Activated T-cell treated with anti-CD3 and anti-CD28 coated beads, Interleukin-2, amount 50 U/mL, for 24 hours (primary cell): ENCODE data around the gene CREB5.

Experiments used
- DNase-seq: peaks from one replicate; pipeline ENCODE4 v3.0.0-alpha.2; 2020
- H3K27ac Mint-ChIP-seq: 2 replicates; pipeline ENCODE4 v1.8.0; 2020; ENCODE audit warnings: mild to moderate bottlenecking, mixed read lengths
- H3K27me3 Mint-ChIP-seq: 2 replicates; pipeline ENCODE4 v1.8.0; 2020; ENCODE audit warnings: mixed read lengths
- H3K36me3 Mint-ChIP-seq: 2 replicates; pipeline ENCODE4 v1.8.0; 2020; ENCODE audit warnings: low read depth, mixed read lengths
- H3K4me1 Mint-ChIP-seq: 2 replicates; pipeline ENCODE4 v1.8.0; 2020; ENCODE audit warnings: low read depth, mixed read lengths
- H3K4me3 Mint-ChIP-seq: 2 replicates; pipeline ENCODE4 v1.8.0; 2020; ENCODE audit warnings: mild to moderate bottlenecking, moderate library complexity, mixed read lengths
- H3K9me3 Mint-ChIP-seq: 2 replicates; pipeline ENCODE4 v1.8.0; 2020; ENCODE audit warnings: mixed read lengths

Gene CREB5

DNA sequence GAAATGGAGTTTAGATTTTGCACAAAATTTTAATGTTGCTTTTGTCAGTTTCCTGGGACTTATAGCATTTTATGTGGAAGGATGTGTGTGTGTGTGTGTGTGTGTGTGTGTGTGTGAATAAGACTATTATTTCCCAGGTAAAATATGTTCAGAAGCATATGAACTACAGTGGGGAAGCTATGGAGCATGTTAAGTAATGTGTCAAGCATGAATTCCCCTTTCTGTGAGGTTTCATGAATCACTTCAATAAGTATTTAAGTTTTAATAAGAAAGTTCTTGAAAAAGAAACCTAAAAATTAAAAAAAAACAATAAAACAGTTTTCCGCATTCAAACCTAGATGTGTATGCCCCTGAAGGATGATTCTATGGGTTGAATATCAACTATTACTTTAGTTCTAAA lies 693 bp downstream of the CREB5 start:
- Mint-ChIP-seq H3K9me3 (no peaks in the 10 kb centered on the region), H3K27me3 (peaks cover 84% of the 10 kb centered on the region), H3K4me1 (peaks cover 37% of the 10 kb centered on the region), H3K27ac (no peak overlapping the region), H3K36me3 (no peaks in the 10 kb centered on the region), H3K4me3 (no peak overlapping the region)
- DNase-seq: no peak

DNA sequence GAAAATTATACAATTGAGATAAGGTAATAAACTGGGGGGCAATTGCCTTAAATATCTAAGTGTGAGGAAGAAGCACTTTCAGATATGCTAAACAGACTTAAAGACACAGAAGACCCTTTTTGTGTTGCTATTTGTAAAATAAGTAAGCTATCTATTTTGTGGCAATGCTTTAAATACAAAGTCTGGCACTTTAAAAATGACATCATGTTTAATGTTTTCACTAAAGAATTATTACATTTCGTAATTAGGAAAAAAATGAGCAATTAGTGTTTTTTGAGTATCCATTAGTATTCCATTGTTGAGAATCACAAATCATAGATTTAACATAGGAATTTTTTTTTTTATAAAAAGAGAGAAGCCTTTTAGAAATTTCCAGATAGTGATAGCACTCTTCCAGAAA lies 2.1 kb downstream of the CREB5 start:
- Mint-ChIP-seq H3K4me1 (peaks cover 26% of the 10 kb centered on the region), H3K4me3 (no peak overlapping the region), H3K9me3 (no peaks in the 10 kb centered on the region), H3K27me3 (peaks cover 81% of the 10 kb centered on the region), H3K36me3 (no peaks in the 10 kb centered on the region), H3K27ac (no peak overlapping the region)
- no peak for DNase-seq

DNA sequence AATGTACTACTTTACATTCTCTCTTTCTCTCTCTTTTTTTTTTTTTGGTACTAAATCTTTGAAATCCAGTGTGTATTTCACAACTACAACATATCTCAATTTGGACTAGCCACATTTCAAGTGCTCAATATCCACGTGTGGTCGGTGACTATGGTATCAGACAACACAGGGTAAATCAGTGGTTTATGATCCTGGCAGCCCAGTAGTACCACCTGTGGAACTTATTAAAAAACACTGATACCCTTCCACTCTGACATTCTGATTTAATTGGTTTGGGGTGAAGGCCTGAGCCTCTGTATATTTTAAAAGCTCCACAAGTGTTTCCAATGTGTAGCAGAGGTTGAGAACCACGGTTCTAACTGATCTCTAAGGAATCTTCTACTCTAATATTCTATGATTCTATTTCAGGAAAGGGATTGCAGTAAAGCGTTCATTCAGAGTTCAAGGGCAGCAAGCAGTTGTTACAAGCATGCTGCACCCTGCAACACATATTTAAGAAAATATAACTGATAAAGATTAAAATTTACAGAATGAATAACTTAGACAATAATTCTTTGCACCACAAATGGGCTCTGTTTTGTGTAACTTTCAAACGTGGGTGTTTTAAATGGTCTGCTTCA lies 5.1 kb downstream of the CREB5 start:
- peaks cover 64% of the 10 kb centered on the region for H3K27me3 Mint-ChIP-seq
- DNase-seq: no peak
- H3K4me3 Mint-ChIP-seq: no peak overlapping the region
- no peaks in the 10 kb centered on the region for H3K9me3 Mint-ChIP-seq
- no peaks in the 10 kb centered on the region for H3K36me3 Mint-ChIP-seq
- no peak overlapping the region for H3K27ac Mint-ChIP-seq
- peaks cover 3% of the 10 kb centered on the region for H3K4me1 Mint-ChIP-seq

DNA sequence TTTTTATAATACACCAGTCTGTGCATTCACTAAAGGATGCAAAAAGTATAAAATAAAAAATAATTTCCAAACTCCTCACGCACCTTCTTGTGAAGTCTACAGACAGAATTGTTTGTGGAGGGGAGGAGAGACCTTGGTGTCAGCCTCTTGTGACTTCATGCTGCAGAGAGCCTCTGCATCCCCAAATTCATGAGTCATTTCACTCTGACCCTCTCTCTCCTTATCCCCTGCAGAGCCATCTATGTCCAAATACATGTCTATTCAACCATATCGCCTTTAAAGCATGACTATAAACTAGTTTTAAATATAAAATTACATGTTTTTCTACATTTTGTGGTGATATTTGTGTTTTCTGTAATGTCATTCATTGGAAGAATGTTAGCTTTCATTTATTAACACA lies 6.0 kb downstream of the CREB5 start:
- Mint-ChIP-seq H3K27me3 (peaks cover 60% of the 10 kb centered on the region), H3K4me1 (no peaks in the 10 kb centered on the region), H3K9me3 (no peaks in the 10 kb centered on the region), H3K4me3 (no peak overlapping the region), H3K36me3 (no peaks in the 10 kb centered on the region), H3K27ac (no peak overlapping the region)
- DNase-seq: no peak

DNA sequence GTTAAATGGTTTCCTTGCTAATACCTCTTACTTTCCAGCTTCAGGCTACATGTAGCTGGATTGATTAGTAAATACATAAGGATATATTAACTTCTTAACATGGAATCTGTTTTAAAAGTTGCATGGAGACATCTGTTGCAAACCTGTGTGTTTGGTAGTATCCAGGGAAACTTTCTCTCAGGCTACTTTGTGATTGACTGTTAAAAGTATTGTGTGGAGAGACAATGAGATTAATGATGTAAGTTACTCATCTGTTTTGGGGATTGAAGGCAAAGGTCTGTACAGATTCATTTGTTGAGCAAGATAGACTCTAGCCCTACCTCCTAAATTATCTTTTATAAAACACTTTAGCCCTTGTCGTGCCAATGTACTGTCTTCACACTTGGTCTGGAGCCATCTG lies 6.6 kb downstream of the CREB5 start:
- no peaks in the 10 kb centered on the region for H3K36me3 Mint-ChIP-seq
- H3K4me1 Mint-ChIP-seq: no peaks in the 10 kb centered on the region
- DNase-seq: no peak
- peaks cover 59% of the 10 kb centered on the region for H3K27me3 Mint-ChIP-seq
- H3K27ac Mint-ChIP-seq: no peak overlapping the region
- H3K9me3 Mint-ChIP-seq: no peaks in the 10 kb centered on the region
- no peak overlapping the region for H3K4me3 Mint-ChIP-seq

DNA sequence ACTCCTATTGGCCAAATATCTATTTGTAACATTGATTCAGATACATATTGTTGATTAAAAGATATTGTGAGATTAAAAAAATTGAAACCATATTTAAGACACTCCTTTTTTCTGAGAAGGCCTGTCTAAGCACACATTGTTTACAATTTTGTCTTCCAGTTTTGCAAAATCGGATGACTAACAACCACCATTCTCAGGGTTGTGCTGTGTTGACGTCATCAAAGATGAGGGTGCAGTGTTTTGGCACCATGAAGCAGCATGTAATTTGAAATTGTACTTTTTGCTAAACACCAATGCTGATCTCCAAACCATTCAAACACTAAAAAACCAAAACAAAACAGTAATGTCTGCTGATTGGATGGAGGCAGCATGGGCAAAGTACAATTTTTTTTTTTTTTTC lies 7.4 kb downstream of the CREB5 start:
- Mint-ChIP-seq H3K4me1 (no peaks in the 10 kb centered on the region), H3K27me3 (peaks cover 58% of the 10 kb centered on the region), H3K4me3 (no peak overlapping the region), H3K9me3 (no peaks in the 10 kb centered on the region), H3K27ac (no peak overlapping the region), H3K36me3 (no peaks in the 10 kb centered on the region)
- DNase-seq: no peak

DNA sequence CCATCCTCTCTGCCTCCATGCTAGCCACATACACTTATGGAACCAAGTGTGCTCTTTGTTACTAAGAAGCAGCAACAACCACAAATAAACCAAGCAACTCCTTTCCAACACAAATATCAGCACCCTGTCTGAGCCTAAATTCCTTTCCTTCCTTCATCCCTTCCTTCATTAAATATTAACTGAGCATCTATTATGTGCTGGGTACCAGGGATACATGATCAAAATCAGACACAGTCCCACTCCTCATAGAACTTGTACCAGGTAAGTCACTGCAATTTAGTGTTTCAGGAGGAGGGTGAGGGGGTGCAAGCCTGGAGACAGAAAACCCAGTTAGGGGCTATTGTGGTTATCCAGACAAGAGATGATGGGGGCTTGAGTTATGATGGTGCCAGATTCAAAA lies 10.8 kb downstream of the CREB5 start:
- Mint-ChIP-seq H3K4me1 (no peaks in the 10 kb centered on the region), H3K4me3 (no peak overlapping the region), H3K9me3 (no peaks in the 10 kb centered on the region), H3K36me3 (no peaks in the 10 kb centered on the region), H3K27me3 (peaks cover 40% of the 10 kb centered on the region), H3K27ac (no peak overlapping the region)
- no peak for DNase-seq

DNA sequence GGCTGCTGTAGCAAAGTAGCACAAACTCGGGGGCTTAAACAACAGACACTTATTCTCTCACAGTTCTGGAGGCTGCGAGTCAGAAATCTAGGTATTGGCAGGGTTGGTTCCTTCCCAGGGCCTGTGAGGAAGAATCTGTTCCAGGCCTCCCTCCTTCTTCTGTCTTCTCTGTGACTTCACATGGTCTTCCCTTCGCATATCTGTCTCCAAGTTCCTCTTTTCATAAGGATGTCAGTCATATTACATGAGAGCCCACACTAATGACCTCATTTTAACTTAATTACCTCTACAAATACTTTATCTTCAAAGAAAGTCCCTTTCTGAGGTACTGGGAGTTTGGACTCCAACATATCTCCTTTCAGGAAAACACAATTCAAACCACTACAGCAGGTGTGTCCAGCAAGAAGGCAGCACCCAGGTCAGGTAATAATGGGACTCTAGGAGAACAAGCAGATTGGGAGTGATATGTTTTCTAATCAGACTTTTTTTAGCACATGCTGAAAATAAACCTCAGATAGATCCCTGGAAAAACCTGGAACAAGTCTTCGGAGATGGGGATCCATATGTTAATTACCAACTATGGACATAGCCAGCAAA lies 11.7 kb downstream of the CREB5 start:
- Mint-ChIP-seq H3K27ac (no peak overlapping the region), H3K9me3 (no peaks in the 10 kb centered on the region), H3K36me3 (no peaks in the 10 kb centered on the region), H3K4me3 (no peak overlapping the region), H3K27me3 (peaks cover 40% of the 10 kb centered on the region), H3K4me1 (no peaks in the 10 kb centered on the region)
- no peak for DNase-seq

DNA sequence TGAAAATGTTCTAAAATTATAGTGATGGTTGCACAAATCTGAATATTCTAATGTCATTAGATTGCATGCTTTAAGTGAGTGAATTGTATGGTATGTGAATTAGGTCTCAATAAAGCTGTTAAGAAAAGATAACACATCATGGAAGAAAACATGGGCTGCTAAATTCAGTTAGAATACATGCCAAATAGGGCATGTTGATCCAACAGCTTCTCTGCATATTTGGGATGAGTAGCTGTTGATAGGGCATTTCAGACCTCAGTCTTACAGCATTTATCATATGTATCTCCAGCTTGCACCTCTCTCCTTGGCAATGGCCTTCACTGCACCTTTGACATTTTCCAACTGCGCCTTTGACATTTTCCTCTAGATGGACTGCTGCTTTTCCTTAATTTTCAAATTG lies 13.2 kb downstream of the CREB5 start:
- Mint-ChIP-seq H3K27me3 (peaks cover 37% of the 10 kb centered on the region), H3K4me1 (no peaks in the 10 kb centered on the region), H3K9me3 (no peaks in the 10 kb centered on the region)

DNA sequence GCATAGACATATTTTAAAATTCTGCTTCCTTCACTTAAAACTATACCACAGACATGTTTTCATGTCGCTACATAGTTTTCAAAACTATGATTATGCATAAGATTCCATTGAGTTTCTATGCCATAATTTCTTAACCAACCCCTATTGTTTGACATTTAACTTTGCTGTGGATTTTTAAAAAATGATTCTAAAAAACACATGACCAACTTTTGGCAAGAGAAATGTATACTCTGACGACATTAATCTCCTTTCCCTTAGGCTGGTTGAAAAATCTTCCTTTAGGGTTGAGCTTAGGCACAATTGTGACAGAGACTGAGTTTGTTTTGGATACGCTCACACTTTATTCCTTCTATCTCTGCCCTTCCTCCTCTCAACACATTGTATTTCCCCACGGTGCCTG lies 14.9 kb downstream of the CREB5 start:
- H3K27ac Mint-ChIP-seq: no peak overlapping the region
- peaks cover 43% of the 10 kb centered on the region for H3K27me3 Mint-ChIP-seq
- H3K4me1 Mint-ChIP-seq: no peaks in the 10 kb centered on the region
- H3K36me3 Mint-ChIP-seq: no peaks in the 10 kb centered on the region
- H3K9me3 Mint-ChIP-seq: no peaks in the 10 kb centered on the region
- H3K4me3 Mint-ChIP-seq: no peak overlapping the region
- no peak for DNase-seq

More for the DNA sequence above, 13.2 kb downstream of the CREB5 start:
- H3K36me3 Mint-ChIP-seq: no peaks in the 10 kb centered on the region
- H3K4me3 Mint-ChIP-seq: no peak overlapping the region
- no peak overlapping the region for H3K27ac Mint-ChIP-seq
- DNase-seq: no peak

DNA sequence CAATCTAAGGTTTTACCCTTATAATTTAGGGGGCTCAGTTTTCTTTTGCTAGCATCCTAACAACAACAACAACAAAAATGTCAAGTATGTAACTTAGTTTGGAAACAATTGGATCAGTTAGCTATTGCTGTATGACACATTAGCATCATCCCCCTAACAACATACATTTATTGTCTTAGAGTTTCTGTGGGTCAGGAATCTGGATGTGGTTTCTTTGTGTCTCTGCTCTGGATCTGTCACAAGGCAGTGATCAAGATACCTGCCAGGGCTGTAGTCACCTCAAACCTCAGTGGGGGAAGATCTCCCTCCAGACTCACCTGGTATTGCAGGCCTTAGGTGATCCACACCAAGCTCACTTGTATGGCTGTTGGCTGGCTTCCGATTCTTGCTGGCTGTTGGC lies 18.3 kb downstream of the CREB5 start:
- H3K4me3 Mint-ChIP-seq: no peak overlapping the region
- no peak overlapping the region for H3K27ac Mint-ChIP-seq
- no peak for DNase-seq
- H3K9me3 Mint-ChIP-seq: no peaks in the 10 kb centered on the region
- H3K4me1 Mint-ChIP-seq: no peaks in the 10 kb centered on the region
- peaks cover 58% of the 10 kb centered on the region for H3K27me3 Mint-ChIP-seq
- H3K36me3 Mint-ChIP-seq: no peaks in the 10 kb centered on the region

DNA sequence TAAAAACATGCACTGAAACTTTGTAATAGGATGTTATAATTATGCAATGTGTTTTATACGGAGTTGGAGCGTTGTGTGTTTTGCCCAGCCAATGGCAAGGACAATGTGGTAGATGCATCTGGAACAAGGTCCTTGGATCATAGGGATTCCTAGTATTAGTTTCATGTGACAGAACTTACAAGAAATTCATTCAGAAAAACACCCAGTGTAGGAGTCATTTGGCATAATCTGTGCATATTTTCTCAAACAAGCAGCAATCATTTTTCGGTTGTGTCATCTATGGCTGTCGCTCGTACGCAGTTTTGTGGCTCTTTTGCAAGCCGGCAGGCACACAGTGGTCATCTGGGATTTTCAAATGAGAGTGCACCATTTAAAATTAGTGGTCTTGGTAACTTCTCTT lies 19.8 kb downstream of the CREB5 start:
- DNase-seq: no peak
- Mint-ChIP-seq H3K36me3 (no peaks in the 10 kb centered on the region), H3K9me3 (no peaks in the 10 kb centered on the region), H3K4me3 (no peak overlapping the region), H3K27ac (no peak overlapping the region), H3K27me3 (peaks cover 71% of the 10 kb centered on the region), H3K4me1 (no peaks in the 10 kb centered on the region)

DNA sequence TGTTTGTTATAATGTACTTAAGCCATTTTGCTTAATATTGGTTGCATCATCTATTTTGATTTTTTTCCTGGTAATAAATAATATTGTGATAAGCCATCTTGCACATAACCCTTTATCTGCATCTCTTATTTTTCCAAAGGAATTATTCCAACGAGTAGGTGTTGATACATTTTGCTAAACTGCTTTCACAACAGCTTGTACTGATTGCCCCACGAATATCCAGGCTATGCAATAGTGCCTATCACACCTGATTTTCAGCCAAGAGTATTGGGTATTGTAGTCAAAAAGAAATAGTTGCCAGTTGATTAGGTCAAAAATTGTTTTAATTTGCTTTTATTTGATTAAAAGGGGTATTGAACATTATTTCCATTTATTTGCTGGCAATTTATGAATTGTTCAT lies 20.7 kb downstream of the CREB5 start:
- Mint-ChIP-seq H3K4me3 (no peak overlapping the region), H3K4me1 (no peaks in the 10 kb centered on the region), H3K36me3 (no peaks in the 10 kb centered on the region), H3K27ac (no peak overlapping the region), H3K9me3 (no peaks in the 10 kb centered on the region), H3K27me3 (peaks cover 72% of the 10 kb centered on the region)
- no peak for DNase-seq

DNA sequence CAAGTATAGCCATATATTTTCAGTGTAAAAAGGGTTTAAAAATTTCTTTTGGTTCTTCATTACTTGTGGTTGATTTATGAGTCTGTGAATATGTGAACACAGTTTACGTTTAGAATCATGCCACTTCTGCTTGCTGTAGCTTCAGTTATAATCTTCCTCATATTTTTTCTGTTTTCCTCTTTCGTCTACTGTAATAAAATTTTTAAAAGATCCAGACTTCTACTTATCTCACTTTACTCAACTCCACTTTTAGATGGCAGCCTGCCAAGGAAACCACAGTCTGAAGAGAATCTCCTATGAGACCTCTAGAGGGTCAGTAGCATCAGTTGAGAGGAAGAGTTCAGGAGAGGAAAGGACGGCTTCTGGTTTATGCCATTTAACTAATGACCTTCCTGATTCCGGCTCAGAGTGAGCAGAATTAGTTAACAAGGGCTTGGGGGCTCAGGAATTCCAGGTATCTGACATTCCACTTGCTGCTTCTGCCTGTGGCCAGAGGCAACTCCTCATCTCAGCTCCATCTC lies 21.4 kb downstream of the CREB5 start:
- Mint-ChIP-seq H3K27ac (no peak overlapping the region), H3K9me3 (no peaks in the 10 kb centered on the region), H3K4me1 (no peaks in the 10 kb centered on the region), H3K36me3 (no peaks in the 10 kb centered on the region), H3K27me3 (peaks cover 71% of the 10 kb centered on the region), H3K4me3 (no peak overlapping the region)
- no peak for DNase-seq

DNA sequence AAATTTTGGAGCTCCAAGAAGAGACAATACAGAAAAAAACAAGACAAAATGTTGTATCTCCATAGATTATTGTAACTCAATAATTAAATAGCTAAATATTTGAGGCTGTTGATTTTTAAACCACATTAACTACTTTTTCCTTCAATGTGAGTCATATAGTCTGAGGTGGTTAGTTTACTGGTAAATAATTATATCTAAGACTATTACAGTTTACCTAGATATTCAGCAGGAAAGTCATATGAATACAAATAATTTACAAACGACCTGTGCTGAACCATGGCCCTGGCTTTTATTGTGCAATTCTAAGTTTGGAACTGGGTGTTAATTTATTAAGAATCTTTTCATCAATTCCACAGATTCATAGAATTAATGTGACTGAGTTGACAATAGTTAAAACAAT lies 22.2 kb downstream of the CREB5 start:
- Mint-ChIP-seq H3K27ac (no peak overlapping the region), H3K36me3 (no peaks in the 10 kb centered on the region), H3K4me3 (no peak overlapping the region), H3K27me3 (peaks cover 78% of the 10 kb centered on the region), H3K4me1 (no peaks in the 10 kb centered on the region), H3K9me3 (no peaks in the 10 kb centered on the region)
- no peak for DNase-seq

DNA sequence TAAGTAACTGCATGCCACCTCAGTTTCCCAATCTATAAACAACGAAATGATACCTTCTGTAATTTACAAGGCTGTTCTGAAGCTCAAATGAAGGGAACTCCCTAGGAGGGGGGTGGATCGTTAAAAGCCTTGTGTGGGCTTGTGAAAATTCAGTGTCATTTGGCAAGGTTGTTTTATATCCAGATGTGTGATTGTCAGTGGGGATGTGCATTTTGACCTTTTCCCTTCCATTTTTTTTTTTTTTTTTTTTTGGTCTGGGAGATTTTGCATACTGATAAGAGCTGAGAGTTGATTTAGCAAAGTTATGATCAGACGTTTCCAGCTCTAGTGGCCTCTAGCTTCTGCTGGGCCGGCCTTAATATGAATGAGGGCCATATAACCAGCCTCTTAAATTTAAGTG lies 22.8 kb downstream of the CREB5 start:
- Mint-ChIP-seq H3K4me3 (no peak overlapping the region), H3K36me3 (no peaks in the 10 kb centered on the region), H3K27ac (no peak overlapping the region), H3K9me3 (no peaks in the 10 kb centered on the region), H3K27me3 (peaks cover 85% of the 10 kb centered on the region), H3K4me1 (no peaks in the 10 kb centered on the region)
- DNase-seq: no peak
